ACC112 (cell line): ENCODE measurements around the gene PIK3C2G.

Experiments used
- H2AFZ ChIP-seq: fragments of 200-600 bp; sonication (generic); one replicate; pipeline ENCODE4 v1.6.0; 2017; ENCODE audit warnings: antibody characterized with exemption, low read length; ENCODE audit not compliant: unreplicated experiment
- H3K27ac ChIP-seq: fragments of 200-600 bp; sonication (generic); 2 replicates; pipeline ENCODE4 v1.5.1; 2014; ENCODE audit warnings: low read depth, mild to moderate bottlenecking, antibody characterized with exemption, low read length, moderate library complexity
- H3K27me3 ChIP-seq: fragments of 200-600 bp; sonication (generic); 2 replicates; pipeline ENCODE4 v1.6.1; 2014; ENCODE audit warnings: mild to moderate bottlenecking, antibody characterized with exemption, low read length, moderate library complexity, mixed read lengths; ENCODE audit not compliant: insufficient read depth
- H3K36me3 ChIP-seq: fragments of 200-600 bp; sonication (generic); 2 replicates; pipeline ENCODE4 v1.6.1; 2016; ENCODE audit warnings: mild to moderate bottlenecking, antibody characterized with exemption, low read length, moderate library complexity, mixed read lengths; ENCODE audit not compliant: insufficient read depth
- H3K4me1 ChIP-seq: fragments of 200-600 bp; sonication (generic); one replicate; pipeline ENCODE4 v1.6.1; 2016; ENCODE audit warnings: low read length, mixed read lengths; ENCODE audit not compliant: insufficient read depth, unreplicated experiment, control insufficient read depth
- H3K4me3 ChIP-seq: fragments of 200-600 bp; sonication (generic); 2 replicates; pipeline ENCODE4 v1.5.1; 2014; ENCODE audit warnings: mild to moderate bottlenecking, low read depth, low read length
- H3K79me2 ChIP-seq: fragments of 200-600 bp; sonication (generic); one replicate; pipeline ENCODE4 v1.6.0; 2016; ENCODE audit warnings: low read length; ENCODE audit not compliant: control insufficient read depth, unreplicated experiment, insufficient read depth

Gene PIK3C2G

GRCh38 chr12:18646286-18646890, 385.1 kb downstream of the PIK3C2G start:
- H3K36me3 ChIP-seq, result no peaks in the 10 kb centered on the region
- no peak overlapping the region for H3K27ac ChIP-seq
- H2AFZ ChIP-seq, result peak overlapping the region; percentile 36
- no peaks in the 10 kb centered on the region for H3K79me2 ChIP-seq
- H3K4me1 ChIP-seq, result no peaks in the 10 kb centered on the region
- no peaks in the 10 kb centered on the region for H3K27me3 ChIP-seq
- no peak overlapping the region for H3K4me3 ChIP-seq

DNA sequence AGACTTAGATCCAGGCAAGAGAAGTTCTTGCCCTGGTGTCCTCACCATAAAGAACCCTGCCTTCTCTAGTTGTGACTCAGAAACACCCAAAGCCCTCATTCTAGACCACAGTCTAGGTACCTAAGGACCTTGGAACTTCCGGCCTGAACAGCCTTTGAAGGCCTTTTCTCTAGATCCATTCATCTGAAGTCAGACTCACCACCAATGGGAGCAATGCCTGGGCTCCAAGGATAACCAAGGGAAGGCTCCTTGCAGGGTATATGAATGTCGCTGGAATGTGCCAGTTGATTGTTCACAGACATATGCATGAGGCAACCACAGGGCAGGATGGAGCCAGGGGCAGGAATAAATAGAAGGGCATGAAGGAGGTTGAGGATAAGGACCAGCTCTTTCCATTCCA, 390.2 kb downstream of the PIK3C2G start:
- Histone ChIP-seq H3K27ac (no peak overlapping the region), H3K27me3 (no peaks in the 10 kb centered on the region), H3K36me3 (no peaks in the 10 kb centered on the region), H3K4me1 (no peaks in the 10 kb centered on the region), H2AFZ (no peak overlapping the region), H3K4me3 (no peak overlapping the region), H3K79me2 (no peaks in the 10 kb centered on the region)

DNA sequence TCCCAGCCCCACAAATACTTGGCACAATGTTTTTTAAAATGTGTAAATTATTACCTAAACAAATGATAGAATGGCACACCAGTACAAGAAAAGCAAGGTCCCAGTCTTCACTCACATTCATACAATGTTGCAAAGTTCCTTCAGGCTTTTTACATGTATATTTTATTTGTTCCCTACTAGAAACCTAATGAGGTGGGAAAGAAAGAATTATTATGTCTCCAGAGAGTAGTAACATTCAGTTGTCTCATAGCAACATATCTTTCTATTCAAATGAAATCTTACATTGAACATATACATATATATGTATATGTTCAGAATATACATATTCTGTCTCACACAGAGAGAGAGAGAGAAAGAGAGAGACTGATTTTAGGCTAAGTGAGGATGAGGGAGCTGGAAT, 391.3 kb downstream of the PIK3C2G start:
- Histone ChIP-seq H3K36me3 (no peaks in the 10 kb centered on the region), H3K4me1 (no peaks in the 10 kb centered on the region), H3K27me3 (no peaks in the 10 kb centered on the region), H3K4me3 (no peak overlapping the region), H2AFZ (no peak overlapping the region), H3K79me2 (no peaks in the 10 kb centered on the region), H3K27ac (no peak overlapping the region)

- no peak overlapping the region for H3K27ac ChIP-seq
- no peaks in the 10 kb centered on the region for H3K79me2 ChIP-seq
- no peaks in the 10 kb centered on the region for H3K4me1 ChIP-seq
- no peaks in the 10 kb centered on the region for H3K36me3 ChIP-seq
- no peaks in the 10 kb centered on the region for H3K27me3 ChIP-seq
- H2AFZ ChIP-seq, result no peak overlapping the region
- H3K4me3 ChIP-seq, result no peak overlapping the region
Observed at GRCh38 chr12:18653465-18653864, 392.1 kb downstream of the PIK3C2G start.

DNA sequence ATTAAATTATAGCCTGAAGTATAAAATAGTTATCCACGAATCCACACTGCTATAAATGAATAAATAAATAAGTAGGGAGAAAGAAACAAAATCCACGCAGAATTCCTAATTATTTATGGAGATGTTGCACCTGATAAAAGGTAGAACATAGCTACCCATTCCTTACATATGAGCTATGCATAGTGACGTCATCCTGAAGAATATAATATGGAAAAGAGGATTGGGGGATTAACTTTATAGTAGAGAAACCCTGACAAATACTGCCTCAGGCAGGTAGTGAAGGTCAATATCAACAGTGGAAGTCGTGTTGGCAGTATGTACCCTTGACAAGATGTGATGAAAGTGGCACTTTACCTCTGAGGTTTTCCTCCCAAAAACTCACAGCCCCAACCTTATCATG, 394.0 kb downstream of the PIK3C2G start:
- Histone ChIP-seq H2AFZ (no peak overlapping the region), H3K27me3 (no peaks in the 10 kb centered on the region), H3K4me1 (no peaks in the 10 kb centered on the region), H3K36me3 (no peaks in the 10 kb centered on the region), H3K4me3 (no peak overlapping the region), H3K27ac (no peak overlapping the region), H3K79me2 (no peaks in the 10 kb centered on the region)

- no peaks in the 10 kb centered on the region for H3K27me3 ChIP-seq
- H3K4me1 ChIP-seq, result no peaks in the 10 kb centered on the region
- H3K79me2 ChIP-seq, result no peaks in the 10 kb centered on the region
- no peak overlapping the region for H3K27ac ChIP-seq
- no peak overlapping the region for H2AFZ ChIP-seq
- H3K4me3 ChIP-seq, result no peak overlapping the region
- H3K36me3 ChIP-seq, result no peaks in the 10 kb centered on the region
Observed at GRCh38 chr12:18658179-18658578, 396.9 kb downstream of the PIK3C2G start.

DNA sequence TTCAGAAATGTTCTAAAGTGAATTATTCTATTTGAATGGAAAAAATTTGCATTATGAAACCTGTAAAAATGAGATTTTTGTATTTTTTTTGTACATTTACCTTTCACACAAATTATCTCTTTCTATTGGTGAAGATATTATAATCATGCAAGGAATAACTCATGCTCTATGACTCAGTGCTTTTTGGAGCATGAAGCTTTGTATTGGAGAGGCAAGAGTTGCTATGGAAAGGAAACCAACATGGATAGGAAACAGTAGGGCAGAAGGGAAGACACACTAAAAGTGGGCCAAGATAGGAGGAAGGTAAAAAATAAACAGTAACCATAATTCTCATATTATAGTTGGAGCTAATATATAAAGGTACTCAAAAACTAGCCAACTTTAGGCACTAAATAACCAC, 397.5 kb downstream of the PIK3C2G start:
- H3K4me1 ChIP-seq, result no peaks in the 10 kb centered on the region
- H3K79me2 ChIP-seq, result no peaks in the 10 kb centered on the region
- no peak overlapping the region for H3K4me3 ChIP-seq
- H3K36me3 ChIP-seq, result no peaks in the 10 kb centered on the region
- H3K27me3 ChIP-seq, result no peaks in the 10 kb centered on the region
- H2AFZ ChIP-seq, result no peak overlapping the region
- H3K27ac ChIP-seq, result no peak overlapping the region

GRCh38 chr12:18676141-18676540, 414.8 kb downstream of the PIK3C2G start:
- no peaks in the 10 kb centered on the region for H3K27me3 ChIP-seq
- no peaks in the 10 kb centered on the region for H3K79me2 ChIP-seq
- no peak overlapping the region for H2AFZ ChIP-seq
- H3K4me1 ChIP-seq, result no peaks in the 10 kb centered on the region
- no peak overlapping the region for H3K27ac ChIP-seq
- no peaks in the 10 kb centered on the region for H3K36me3 ChIP-seq
- H3K4me3 ChIP-seq, result no peak overlapping the region

DNA sequence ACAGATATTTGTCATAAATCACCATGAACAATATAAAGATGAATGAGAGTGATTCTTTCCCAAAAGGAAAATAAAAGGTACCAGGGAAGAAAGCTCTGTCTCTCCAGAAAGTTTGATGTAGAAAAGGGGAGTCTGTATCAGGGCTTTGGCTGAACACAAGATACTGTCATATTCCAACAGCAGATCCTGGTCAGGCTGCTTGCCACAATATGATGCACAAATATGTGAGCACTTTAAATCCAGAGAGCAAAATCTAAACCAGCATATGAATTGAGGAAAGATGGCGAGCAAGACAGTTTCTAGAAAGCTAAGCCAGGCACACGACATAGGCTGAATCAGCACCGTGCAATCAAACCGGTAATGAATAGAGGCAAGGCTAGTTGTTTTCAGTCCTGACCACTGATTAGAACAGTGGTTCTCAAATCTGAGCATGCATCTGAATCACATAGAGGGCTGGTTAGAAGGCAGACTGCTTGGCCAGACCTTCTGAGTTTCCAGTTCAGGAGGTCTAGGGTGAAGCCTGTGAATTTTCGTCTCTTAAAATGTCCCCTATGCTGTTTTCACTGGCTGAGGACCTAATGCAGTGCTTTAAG, 415.8 kb downstream of the PIK3C2G start:
- Histone ChIP-seq H3K27me3 (no peaks in the 10 kb centered on the region), H3K36me3 (no peaks in the 10 kb centered on the region), H2AFZ (no peak overlapping the region)

DNA sequence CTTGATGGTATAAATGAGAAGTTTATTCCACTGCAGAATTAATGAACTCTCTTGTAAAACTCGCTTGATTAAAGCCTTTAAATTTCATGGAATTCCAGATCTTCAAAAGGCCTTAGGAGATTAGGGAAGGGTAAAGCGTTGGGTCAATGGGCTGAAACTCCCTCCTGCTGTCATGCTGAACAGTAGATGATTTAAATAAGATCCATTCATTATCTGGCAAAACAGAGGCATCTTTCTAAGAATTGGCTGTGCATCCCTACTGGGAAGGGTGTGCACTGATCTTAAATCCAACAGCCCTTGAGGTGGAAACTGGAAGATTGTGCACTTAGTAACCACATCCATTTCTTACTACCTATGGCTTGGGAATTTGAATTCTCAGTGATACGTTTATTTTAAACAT, 420.5 kb downstream of the PIK3C2G start:
- Histone ChIP-seq H3K27me3 (no peaks in the 10 kb centered on the region), H3K4me1 (peaks cover 11% of the 10 kb centered on the region), H3K36me3 (no peaks in the 10 kb centered on the region), H3K27ac (no peak overlapping the region), H3K79me2 (no peaks in the 10 kb centered on the region), H3K4me3 (no peak overlapping the region), H2AFZ (no peak overlapping the region)

More for the DNA sequence above, 415.8 kb downstream of the PIK3C2G start:
- no peak overlapping the region for H3K27ac ChIP-seq
- H3K79me2 ChIP-seq, result no peaks in the 10 kb centered on the region
- no peak overlapping the region for H3K4me3 ChIP-seq
- no peaks in the 10 kb centered on the region for H3K4me1 ChIP-seq

- Histone ChIP-seq H3K4me3 (no peak overlapping the region), H3K27ac (peak overlapping the region; percentile 77), H3K79me2 (no peaks in the 10 kb centered on the region), H2AFZ (no peak overlapping the region), H3K4me1 (peaks cover 11% of the 10 kb centered on the region), H3K27me3 (no peaks in the 10 kb centered on the region), H3K36me3 (no peaks in the 10 kb centered on the region)
Observed at GRCh38 chr12:18683327-18684013, 422.2 kb downstream of the PIK3C2G start.
